Fibroblast of villous mesenchyme (primary cell): ENCODE measurements around the gene UGT1A4. TPM values are rescaled to one million over a fixed set of nuclear protein-coding genes. Genes with fewer than 3 reads are reported as not detected.

Experiments used
- DNase-seq: peaks from one replicate; pipeline ENCODE4 v3.0.0-alpha.2; 2010; ENCODE audit warnings: low read depth
- H3K4me3 ChIP-seq: 2 replicates; pipeline ENCODE4 v1.5.1; 2011; ENCODE audit warnings: low read depth, mild to moderate bottlenecking, low read length
- total RNA-seq: library from RNA; depleted of rRNA; stranded (reverse); fragments of >200 nt; gene quantifications from 2 replicates; pipeline ENCODE4 v1.2.3, GENCODE V29; 2012
- TF ChIP-seq, protein P1 (sequence below): IDR thresholded peaks from 2 replicates; pipeline ENCODE4 v1.5.1; 2012; ENCODE audit warnings: low read depth, mild to moderate bottlenecking, low read length; ENCODE audit not compliant: insufficient read depth

UGT1A4 gene
- not detected in 2 replicates for total RNA-seq

DNA sequence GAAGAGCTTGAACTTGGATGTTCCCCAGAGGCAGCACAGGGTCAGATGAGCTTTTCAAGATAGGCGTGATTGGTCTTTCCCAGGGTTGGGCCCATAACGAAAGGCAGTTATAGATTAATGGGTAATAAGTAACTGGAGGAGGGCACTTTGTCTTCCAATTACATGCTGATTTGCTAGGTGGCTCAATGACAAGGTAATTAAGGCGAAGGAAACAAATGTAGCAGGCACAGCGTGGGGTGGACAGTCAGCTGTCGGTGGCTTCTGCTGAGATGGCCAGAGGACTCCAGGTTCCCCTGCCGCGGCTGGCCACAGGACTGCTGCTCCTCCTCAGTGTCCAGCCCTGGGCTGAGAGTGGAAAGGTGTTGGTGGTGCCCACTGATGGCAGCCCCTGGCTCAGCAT is at the start of gene UGT1A4:
UGT1A4 (plus strand) TSS at position 185 of the 400 bp plus-strand sequence; CDS start at position 270, 85 bp downstream.
- no peak within 1 kb of the TSS for H3K4me3 ChIP-seq
- no peak for DNase-seq
- TF ChIP-seq, protein P1, sequence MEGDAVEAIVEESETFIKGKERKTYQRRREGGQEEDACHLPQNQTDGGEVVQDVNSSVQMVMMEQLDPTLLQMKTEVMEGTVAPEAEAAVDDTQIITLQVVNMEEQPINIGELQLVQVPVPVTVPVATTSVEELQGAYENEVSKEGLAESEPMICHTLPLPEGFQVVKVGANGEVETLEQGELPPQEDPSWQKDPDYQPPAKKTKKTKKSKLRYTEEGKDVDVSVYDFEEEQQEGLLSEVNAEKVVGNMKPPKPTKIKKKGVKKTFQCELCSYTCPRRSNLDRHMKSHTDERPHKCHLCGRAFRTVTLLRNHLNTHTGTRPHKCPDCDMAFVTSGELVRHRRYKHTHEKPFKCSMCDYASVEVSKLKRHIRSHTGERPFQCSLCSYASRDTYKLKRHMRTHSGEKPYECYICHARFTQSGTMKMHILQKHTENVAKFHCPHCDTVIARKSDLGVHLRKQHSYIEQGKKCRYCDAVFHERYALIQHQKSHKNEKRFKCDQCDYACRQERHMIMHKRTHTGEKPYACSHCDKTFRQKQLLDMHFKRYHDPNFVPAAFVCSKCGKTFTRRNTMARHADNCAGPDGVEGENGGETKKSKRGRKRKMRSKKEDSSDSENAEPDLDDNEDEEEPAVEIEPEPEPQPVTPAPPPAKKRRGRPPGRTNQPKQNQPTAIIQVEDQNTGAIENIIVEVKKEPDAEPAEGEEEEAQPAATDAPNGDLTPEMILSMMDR: no peak

DNA sequence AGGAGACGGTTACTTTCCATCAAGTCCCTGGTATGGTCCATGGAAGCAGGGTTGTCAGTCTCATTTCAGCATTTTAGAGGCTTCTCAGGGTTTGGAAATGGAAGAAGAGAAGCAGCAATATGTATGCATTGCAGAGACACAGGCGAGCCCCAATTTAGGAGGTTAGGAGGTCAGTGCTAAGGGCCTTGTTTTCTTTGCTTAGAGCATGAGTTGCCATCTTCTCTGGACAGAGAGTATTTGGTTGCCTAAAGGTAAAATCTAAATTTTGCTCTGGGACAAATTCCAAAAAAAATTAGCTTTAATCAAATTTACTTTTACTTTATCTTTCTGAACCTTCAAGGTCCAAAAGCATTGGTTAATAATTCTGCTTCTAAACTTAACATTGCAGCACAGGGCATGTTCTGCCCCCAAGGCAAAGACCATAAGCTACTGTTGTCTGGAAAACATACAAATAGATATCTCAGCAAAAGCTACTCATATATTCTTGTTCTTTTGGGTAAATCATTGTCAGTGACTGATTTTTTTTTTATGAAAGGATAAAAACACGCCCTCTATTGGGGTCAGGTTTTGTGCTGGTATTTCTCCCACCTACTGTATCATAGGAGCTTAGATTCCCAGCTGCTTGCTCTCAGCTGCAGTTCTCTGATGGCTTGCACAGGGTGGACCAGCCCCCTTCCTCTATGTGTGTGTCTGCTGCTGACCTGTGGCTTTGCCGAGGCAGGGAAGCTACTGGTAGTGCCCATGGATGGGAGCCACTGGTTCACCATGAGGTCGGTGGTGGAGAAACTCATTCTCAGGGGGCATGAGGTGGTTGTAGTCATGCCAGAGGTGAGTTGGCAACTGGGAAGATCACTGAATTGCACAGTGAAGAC is 47.0 kb upstream of the UGT1A4 start, which contains the start of gene UGT1A9:
UGT1A9 (plus strand) TSS at position 609 of the 872 bp plus-strand sequence; CDS start at position 646, 37 bp downstream.
- no peak within 1 kb of the TSS for H3K4me3 ChIP-seq
- DNase-seq: no peak
- TF ChIP-seq, protein P1: no peak

DNA sequence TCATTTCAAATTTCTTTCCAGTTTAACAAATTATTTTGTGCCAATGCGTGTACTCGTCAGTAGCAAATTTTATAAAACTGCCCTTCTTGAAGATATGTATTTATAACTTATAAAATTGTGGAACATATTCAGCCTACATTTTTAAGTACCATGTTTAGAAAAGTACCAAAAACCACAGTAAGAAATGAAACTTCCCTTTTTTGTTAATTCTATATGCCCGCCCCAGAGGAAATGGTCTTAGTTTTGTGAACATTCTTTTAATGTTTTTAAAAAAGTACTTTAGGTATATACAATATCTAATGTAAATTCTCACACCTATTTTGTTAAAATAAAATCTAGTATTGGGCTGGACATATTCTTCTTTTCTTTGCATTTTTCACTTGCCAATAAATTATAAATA is 45.6 kb upstream of the UGT1A4 start:
- no peak for DNase-seq
- TF ChIP-seq, protein P1: no peak
- H3K4me3 ChIP-seq: no peak overlapping the region

DNA sequence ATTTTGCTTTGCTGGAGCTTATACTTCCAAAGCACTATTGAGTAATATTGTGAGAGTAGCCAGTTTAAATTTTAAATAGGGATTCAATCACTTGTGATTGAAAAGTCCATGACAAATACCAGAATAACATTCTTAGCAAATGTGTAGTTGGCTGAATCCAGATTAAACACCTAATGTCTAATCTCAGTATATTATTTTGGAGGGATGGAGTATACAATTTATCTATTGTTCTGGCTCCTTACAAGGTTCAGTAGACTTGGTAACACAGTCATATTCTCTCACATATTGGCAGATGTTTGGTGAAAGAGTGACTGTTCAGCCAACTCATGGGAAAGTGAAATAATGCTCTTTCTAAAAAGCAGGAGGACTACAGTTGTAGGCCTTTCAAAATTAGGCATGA is 44.6 kb upstream of the UGT1A4 start:
- no peak overlapping the region for H3K4me3 ChIP-seq
- no peak for DNase-seq
- TF ChIP-seq, protein P1: no peak

DNA sequence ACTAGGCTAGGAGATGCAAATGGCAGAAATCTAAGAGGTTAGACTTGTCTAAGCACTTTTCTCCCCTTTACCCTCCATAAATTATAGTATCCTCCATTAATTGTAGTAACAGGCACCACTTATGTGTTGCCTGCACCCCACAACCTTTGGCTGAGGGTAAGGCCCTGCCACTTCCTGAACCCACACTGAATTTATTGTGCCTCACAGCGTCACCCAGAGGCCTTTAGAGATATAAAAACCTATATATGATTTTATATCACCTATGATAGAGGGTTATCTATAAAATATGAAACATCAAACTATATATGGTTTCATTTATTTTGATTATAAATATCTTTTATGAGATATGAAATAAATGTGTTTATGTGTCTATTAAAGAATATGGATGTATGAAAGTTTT is 44.2 kb upstream of the UGT1A4 start:
- DNase-seq: no peak
- TF ChIP-seq, protein P1: no peak

DNA sequence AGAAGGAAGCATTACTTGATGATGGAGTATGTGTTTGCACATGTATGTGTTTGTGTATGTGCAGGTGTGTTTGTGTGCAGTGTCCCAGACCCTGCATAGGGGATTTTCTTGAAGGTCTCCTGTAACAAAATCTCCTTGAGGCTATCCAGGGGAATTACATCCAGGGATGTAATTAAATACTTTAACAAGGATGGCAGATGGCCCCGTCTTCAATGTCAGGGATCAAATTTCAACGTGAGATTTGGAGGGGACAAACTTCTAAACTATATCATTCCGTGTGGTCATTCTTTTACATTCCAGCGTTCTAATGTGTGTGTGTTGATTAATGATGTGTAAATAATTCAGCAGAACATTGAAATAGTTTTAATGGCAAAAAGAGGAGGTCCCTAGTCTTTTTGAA is 43.5 kb upstream of the UGT1A4 start:
- DNase-seq: no peak
- H3K4me3 ChIP-seq: no peak overlapping the region
- TF ChIP-seq, protein P1: no peak

More for the DNA sequence above, 44.2 kb upstream of the UGT1A4 start:
- H3K4me3 ChIP-seq: no peak overlapping the region
